Endothelial cell of umbilical vein (primary cell): ENCODE results near the gene AGBL3. TPM values are rescaled to one million over a fixed set of nuclear protein-coding genes. Genes with fewer than 3 reads are reported as not detected.

ENCODE experiments used
- BruUV-seq: library from RNA; stranded (reverse); fragments of 400-500 nt; replicated peaks from 2 replicates; lab custom pipeline; 2021; lab: Mats Ljungman, UMichigan
- CTCF ChIA-PET: fragments of 300-600, 350-600 bp; sonication (Branson Sonifier 250); formaldehyde crosslinking; loops from one replicate; lab custom pipeline; 2021; ENCODE audit warnings: antibody characterized with exemption, inconsistent platforms; lab: Charles Lee
- POLR2A ChIA-PET: fragments of 300-600, 350-600 bp; sonication (Branson Sonifier 250); formaldehyde crosslinking; loops from one replicate; lab custom pipeline; 2021; ENCODE audit warnings: antibody characterized with exemption, inconsistent platforms; lab: Charles Lee
- DNase-seq: peaks from one replicate; pipeline ENCODE4 v3.0.0-alpha.2; 2011; ENCODE audit warnings: low read depth, low spot score
- FAIRE-seq: peaks from 2 replicates; lab custom pipeline; 2011; peaks lifted over from hg19 to GRCh38; lab: Jason Lieb, UNC
- H2AFZ ChIP-seq: 2 replicates; pipeline ENCODE4 v1.6.0; 2012; ENCODE audit warnings: low read depth, low read length, control low read depth, inconsistent platforms
- H3K27ac ChIP-seq: 2 replicates; pipeline ENCODE4 v1.5.1; 2011; ENCODE audit warnings: low read depth, mild to moderate bottlenecking, control low read depth, low read length, moderate library complexity; ENCODE audit not compliant: insufficient read depth
- H3K27me3 ChIP-seq, 2 experiments: 2 replicates each; pipeline versions ENCODE4 v1.6.0 to v1.6.1; 2011; ENCODE audit warnings: low read length in 2 of 2, mixed read lengths in 1 of 2; ENCODE audit not compliant: control insufficient read depth in 2 of 2, insufficient read depth in 2 of 2
- H3K36me3 ChIP-seq, 2 experiments: 2 replicates in 1 of 2; 3 replicates in 1 of 2; pipeline ENCODE4 v1.5.1; 2011; ENCODE audit warnings: low read length in 2 of 2, mild to moderate bottlenecking in 1 of 2, moderate library complexity in 1 of 2; ENCODE audit not compliant: control insufficient read depth in 2 of 2, insufficient read depth in 2 of 2; ENCODE audit errors: extremely low read depth in 1 of 2
- H3K4me1 ChIP-seq: 3 replicates; pipeline ENCODE4 v1.5.1; 2011; ENCODE audit warnings: mild to moderate bottlenecking, low read length; ENCODE audit not compliant: control insufficient read depth, insufficient read depth; ENCODE audit errors: extremely low read depth
- H3K4me2 ChIP-seq: 2 replicates; pipeline ENCODE4 v1.6.1; 2011; ENCODE audit warnings: low read length, control low read depth, mixed read lengths; ENCODE audit not compliant: insufficient read depth
- H3K4me3 ChIP-seq, 3 experiments: fragments of 200-600 bp in 1 of 3; sonication (generic), shearing (Covaris generic) in 1 of 3; replicated peaks in 1 of 3; 2 replicates each; pipeline ENCODE4 v1.5.1; 2011 to 2016; ENCODE audit warnings: control low read depth in 3 of 3, low read length in 3 of 3, mild to moderate bottlenecking in 2 of 3, inconsistent platforms in 1 of 3, low read depth in 1 of 3, moderate library complexity in 1 of 3; ENCODE audit not compliant: insufficient read depth in 1 of 3
- H3K79me2 ChIP-seq: 2 replicates; pipeline ENCODE4 v1.6.0; 2012; ENCODE audit warnings: low read length, inconsistent platforms; ENCODE audit not compliant: control insufficient read depth, insufficient read depth
- H3K9ac ChIP-seq: replicated peaks from 2 replicates; pipeline ENCODE3; 2011; ENCODE audit warnings: low read length, control low read depth; ENCODE audit not compliant: insufficient read depth; ENCODE audit errors: extremely low read depth
- H3K9me1 ChIP-seq: replicated peaks from 3 replicates; pipeline ENCODE4 v1.6.0; 2011; ENCODE audit warnings: mild to moderate bottlenecking, low read length; ENCODE audit not compliant: control insufficient read depth, insufficient read depth; ENCODE audit errors: extremely low read depth
- H3K9me3 ChIP-seq: replicated peaks from 2 replicates; pipeline ENCODE4 v1.5.1; 2012; ENCODE audit warnings: low read length, inconsistent platforms; ENCODE audit not compliant: control insufficient read depth, insufficient read depth
- H4K20me1 ChIP-seq: replicated peaks from 2 replicates; pipeline ENCODE3; 2011; ENCODE audit warnings: mild to moderate bottlenecking, low read length; ENCODE audit not compliant: control insufficient read depth, insufficient read depth; ENCODE audit errors: extremely low read depth
- EZH2 ChIP-seq: IDR thresholded peaks from 2 replicates; pipeline ENCODE4 v1.6.1; 2012; ENCODE audit warnings: borderline replicate concordance, low read depth, mild to moderate bottlenecking, moderate library complexity, low read length, inconsistent platforms; ENCODE audit not compliant: severe bottlenecking
- FOS ChIP-seq: IDR thresholded peaks from 2 replicates; pipeline ENCODE4 v1.6.1; 2011; ENCODE audit warnings: mild to moderate bottlenecking, low read length, moderate library complexity, borderline replicate concordance; ENCODE audit not compliant: insufficient read depth
- GATA2 ChIP-seq: IDR thresholded peaks from 2 replicates; pipeline ENCODE4 v1.7.0; 2011; ENCODE audit warnings: low read depth, mild to moderate bottlenecking, moderate library complexity, mixed read lengths, low read length; ENCODE audit not compliant: insufficient read length, insufficient read depth
- JUN ChIP-seq: IDR thresholded peaks from 2 replicates; pipeline ENCODE4 v1.6.1; 2011; ENCODE audit warnings: borderline replicate concordance, low read depth; ENCODE audit not compliant: insufficient read length, insufficient read depth
- MAX ChIP-seq: IDR thresholded peaks from 2 replicates; pipeline ENCODE4 v1.6.1; 2011; ENCODE audit not compliant: insufficient read depth, insufficient read length
- POLR2A ChIP-seq: IDR thresholded peaks from 2 replicates; pipeline ENCODE4 v1.6.1; 2012; ENCODE audit warnings: low read depth, mild to moderate bottlenecking, control low read depth, low read length
- POLR2AphosphoS5 ChIP-seq: IDR thresholded peaks from 2 replicates; pipeline ENCODE4 v1.6.1; 2012; ENCODE audit warnings: low read depth, mild to moderate bottlenecking, control low read depth, low read length, moderate library complexity; ENCODE audit not compliant: insufficient read depth
- dilution Hi-C: fragments of 300-500 bp; cut with MboI; formaldehyde crosslinking; loops from one replicate; pipeline ENCODE4 v1.15.0; 2019; ENCODE audit warnings: low sequenced_read_pairs; ENCODE audit not compliant: extremely low pct_ligation_motif_present
- intact Hi-C: fragments of 100-400 bp; cut with micrococcal nuclease; formaldehyde crosslinking; loops from one replicate; pipeline ENCODE4 v1.10.0; 2022
- polyA plus RNA-seq, 4 experiments: library from polyadenylated mRNA; depleted of rRNA in 3 of 4; stranded (reverse) in 3 of 4; unstranded in 1 of 4; fragments of >200 nt; gene quantifications; 2 replicates each; pipeline versions ENCODE4 v1.2.1 to v1.2.3, GENCODE V29; 2011 to 2012; ENCODE audit warnings: missing spikeins in 1 of 4
- total RNA-seq: library from RNA; stranded (reverse); gene quantifications from 2 replicates; pipeline ENCODE4 v1.2.3, GENCODE V29; 2021

The AGBL3 gene
- total and polyA plus RNA-seq, 2 donors (not counting 3 experiments of a cell fraction or from before 2014, with no cell fraction given) = 0.97 to 3.2 TPM

GRCh38 chr7:135143885-135144668 is 157.8 kb downstream of the AGBL3 start:
- H4K20me1 ChIP-seq = no peaks in the 10 kb centered on the region
- no peak for TF ChIP-seq EZH2
- no peak for TF ChIP-seq MAX
- TF ChIP-seq FOS = peak; percentile 29
- TF ChIP-seq JUN = peak; percentile 35
- peak; percentile 37 for TF ChIP-seq GATA2
- no peak for TF ChIP-seq POLR2AphosphoS5
- no peak for TF ChIP-seq POLR2A
- H3K27ac ChIP-seq = peak overlapping the region; percentile 3
- H3K9me1 ChIP-seq = no peaks in the 10 kb centered on the region
- FAIRE-seq (peak; percentile 84), DNase-seq (peak; percentile 96)
- H3K9ac ChIP-seq = no peak overlapping the region
- H2AFZ ChIP-seq = peak overlapping the region; percentile 72
- H3K27me3 ChIP-seq = no peaks in the 10 kb centered on the region
- no peaks in the 10 kb centered on the region for H3K79me2 ChIP-seq
- no peak overlapping the region for H3K4me3 ChIP-seq
- POLR2A ChIA-PET = interaction anchor here (0.7 to 1.0 kb wide), 2 partner anchors 17 to 129 kb away, joined by 4 to 7 read pairs; no protein-coding TSS in a partner anchor
- intact Hi-C loops = no loop called here
- H3K9me3 ChIP-seq = no peaks in the 10 kb centered on the region
- dilution Hi-C loops = no loop called here
- BruUV-seq = TSS peak; percentile 20
- peaks cover 32% of the 10 kb centered on the region for H3K4me1 ChIP-seq
- H3K36me3 ChIP-seq = no peaks in the 10 kb centered on the region
- H3K4me2 ChIP-seq = peak overlapping the region; percentile 55
- CTCF ChIA-PET = interaction anchor here (1.0 to 1.8 kb wide), 7 partner anchors 10 to 158 kb away, joined by 3 to 15 read pairs (median 4); partner anchors contain the start of genes AGBL3 and CYREN
